ENCODE results near the gene CD52.

DNA sequence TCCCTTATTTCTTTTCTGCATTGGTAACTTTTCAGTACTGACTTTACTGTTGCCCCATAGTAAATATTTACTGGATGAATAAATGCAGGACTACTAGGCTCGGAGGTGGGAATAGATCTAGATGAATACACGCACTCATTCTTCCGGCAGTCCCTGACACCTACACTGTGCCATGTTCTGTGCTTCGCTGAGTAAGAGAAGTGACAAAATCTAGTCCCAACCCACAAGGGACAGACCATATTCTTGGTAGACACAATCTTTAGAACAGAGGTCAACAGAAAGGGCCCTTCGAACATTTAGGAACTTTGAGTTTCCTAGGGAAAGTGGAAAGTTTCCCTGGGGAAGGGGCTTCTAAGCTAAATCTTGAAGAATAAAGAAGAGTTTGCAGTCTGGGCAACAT is 3.3 kb upstream of the CD52 start:
- TF ChIP-seq, protein P1, sequence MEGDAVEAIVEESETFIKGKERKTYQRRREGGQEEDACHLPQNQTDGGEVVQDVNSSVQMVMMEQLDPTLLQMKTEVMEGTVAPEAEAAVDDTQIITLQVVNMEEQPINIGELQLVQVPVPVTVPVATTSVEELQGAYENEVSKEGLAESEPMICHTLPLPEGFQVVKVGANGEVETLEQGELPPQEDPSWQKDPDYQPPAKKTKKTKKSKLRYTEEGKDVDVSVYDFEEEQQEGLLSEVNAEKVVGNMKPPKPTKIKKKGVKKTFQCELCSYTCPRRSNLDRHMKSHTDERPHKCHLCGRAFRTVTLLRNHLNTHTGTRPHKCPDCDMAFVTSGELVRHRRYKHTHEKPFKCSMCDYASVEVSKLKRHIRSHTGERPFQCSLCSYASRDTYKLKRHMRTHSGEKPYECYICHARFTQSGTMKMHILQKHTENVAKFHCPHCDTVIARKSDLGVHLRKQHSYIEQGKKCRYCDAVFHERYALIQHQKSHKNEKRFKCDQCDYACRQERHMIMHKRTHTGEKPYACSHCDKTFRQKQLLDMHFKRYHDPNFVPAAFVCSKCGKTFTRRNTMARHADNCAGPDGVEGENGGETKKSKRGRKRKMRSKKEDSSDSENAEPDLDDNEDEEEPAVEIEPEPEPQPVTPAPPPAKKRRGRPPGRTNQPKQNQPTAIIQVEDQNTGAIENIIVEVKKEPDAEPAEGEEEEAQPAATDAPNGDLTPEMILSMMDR (IDR thresholded peaks at IDR 0.05), result no peak
- TF ChIP-seq, protein P2, sequence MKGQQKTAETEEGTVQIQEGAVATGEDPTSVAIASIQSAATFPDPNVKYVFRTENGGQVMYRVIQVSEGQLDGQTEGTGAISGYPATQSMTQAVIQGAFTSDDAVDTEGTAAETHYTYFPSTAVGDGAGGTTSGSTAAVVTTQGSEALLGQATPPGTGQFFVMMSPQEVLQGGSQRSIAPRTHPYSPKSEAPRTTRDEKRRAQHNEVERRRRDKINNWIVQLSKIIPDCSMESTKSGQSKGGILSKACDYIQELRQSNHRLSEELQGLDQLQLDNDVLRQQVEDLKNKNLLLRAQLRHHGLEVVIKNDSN (IDR thresholded peaks at IDR 0.05; ENCODE audit: borderline replicate concordance, low read depth), result no peak
- TF ChIP-seq, protein P3, sequence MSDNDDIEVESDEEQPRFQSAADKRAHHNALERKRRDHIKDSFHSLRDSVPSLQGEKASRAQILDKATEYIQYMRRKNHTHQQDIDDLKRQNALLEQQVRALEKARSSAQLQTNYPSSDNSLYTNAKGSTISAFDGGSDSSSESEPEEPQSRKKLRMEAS (IDR thresholded peaks at IDR 0.05; ENCODE audit: low read depth), result no peak
- TF ChIP-seq, protein P4, sequence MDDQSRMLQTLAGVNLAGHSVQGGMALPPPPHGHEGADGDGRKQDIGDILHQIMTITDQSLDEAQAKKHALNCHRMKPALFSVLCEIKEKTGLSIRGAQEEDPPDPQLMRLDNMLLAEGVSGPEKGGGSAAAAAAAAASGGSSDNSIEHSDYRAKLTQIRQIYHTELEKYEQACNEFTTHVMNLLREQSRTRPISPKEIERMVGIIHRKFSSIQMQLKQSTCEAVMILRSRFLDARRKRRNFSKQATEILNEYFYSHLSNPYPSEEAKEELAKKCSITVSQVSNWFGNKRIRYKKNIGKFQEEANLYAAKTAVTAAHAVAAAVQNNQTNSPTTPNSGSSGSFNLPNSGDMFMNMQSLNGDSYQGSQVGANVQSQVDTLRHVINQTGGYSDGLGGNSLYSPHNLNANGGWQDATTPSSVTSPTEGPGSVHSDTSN (IDR thresholded peaks at IDR 0.05), result no peak
- TF ChIP-seq POLR2AphosphoS5 (IDR thresholded peaks at IDR 0.05; ENCODE audit: low read depth, low read length), result no peak
- no peak for TF ChIP-seq NFIC (IDR thresholded peaks at IDR 0.05; ENCODE audit: borderline replicate concordance)
- no peak for TF ChIP-seq MXI1 (IDR thresholded peaks at IDR 0.05; ENCODE audit: low read depth, low read length)
- TF ChIP-seq, protein P5, sequence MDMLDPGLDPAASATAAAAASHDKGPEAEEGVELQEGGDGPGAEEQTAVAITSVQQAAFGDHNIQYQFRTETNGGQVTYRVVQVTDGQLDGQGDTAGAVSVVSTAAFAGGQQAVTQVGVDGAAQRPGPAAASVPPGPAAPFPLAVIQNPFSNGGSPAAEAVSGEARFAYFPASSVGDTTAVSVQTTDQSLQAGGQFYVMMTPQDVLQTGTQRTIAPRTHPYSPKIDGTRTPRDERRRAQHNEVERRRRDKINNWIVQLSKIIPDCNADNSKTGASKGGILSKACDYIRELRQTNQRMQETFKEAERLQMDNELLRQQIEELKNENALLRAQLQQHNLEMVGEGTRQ (IDR thresholded peaks at IDR 0.05; ENCODE audit: borderline replicate concordance, low read depth, low read length), result no peak
- TF ChIP-seq EP300 (IDR thresholded peaks at IDR 0.05; ENCODE audit: borderline replicate concordance in 1 of 2, low read depth in 1 of 2, low read length in 1 of 2), result no peak
- no peak for TF ChIP-seq TCF12 (IDR thresholded peaks at IDR 0.05)
